ENCODE results near the gene TSPAN9.

TSPAN9 gene

GRCh38 chr12:3215410-3215975 is 138.3 kb downstream of the TSPAN9 start:
- no peak for FAIRE-seq

GRCh38 chr12:3216097-3216496 is 138.9 kb downstream of the TSPAN9 start:
- no peak for FAIRE-seq

GRCh38 chr12:3216726-3217682 is 139.8 kb downstream of the TSPAN9 start:
- no peak for FAIRE-seq

GRCh38 chr12:3217683-3218079 is 140.5 kb downstream of the TSPAN9 start:
- no peak for FAIRE-seq

- FAIRE-seq: no peak
These were observed 141.3 kb downstream of the TSPAN9 start for GRCh38 chr12:3218228-3219171.

GRCh38 chr12:3219233-3219632 is 142.1 kb downstream of the TSPAN9 start:
- no peak for FAIRE-seq

- FAIRE-seq: no peak
These were observed 143.5 kb downstream of the TSPAN9 start for GRCh38 chr12:3220382-3221321.

- FAIRE-seq: no peak
These were observed 145.1 kb downstream of the TSPAN9 start for GRCh38 chr12:3222306-3222705.

GRCh38 chr12:3222979-3223378 is 145.8 kb downstream of the TSPAN9 start:
- FAIRE-seq: no peak

- FAIRE-seq: no peak
These were observed 146.7 kb downstream of the TSPAN9 start for GRCh38 chr12:3223601-3224529.

- no peak for FAIRE-seq
These were observed 147.3 kb downstream of the TSPAN9 start for GRCh38 chr12:3224530-3224903.

- FAIRE-seq: no peak
These were observed 148.1 kb downstream of the TSPAN9 start for GRCh38 chr12:3225154-3225795.

- FAIRE-seq: no peak
These were observed 148.6 kb downstream of the TSPAN9 start for GRCh38 chr12:3225796-3226180.

GRCh38 chr12:3226264-3226663 is 149.1 kb downstream of the TSPAN9 start:
- no peak for FAIRE-seq

GRCh38 chr12:3227076-3227975 is 150.1 kb downstream of the TSPAN9 start:
- FAIRE-seq: no peak

GRCh38 chr12:3228552-3228951 is 151.4 kb downstream of the TSPAN9 start:
- no peak for FAIRE-seq

GRCh38 chr12:3229577-3229976 is 152.4 kb downstream of the TSPAN9 start:
- FAIRE-seq: no peak

- FAIRE-seq: no peak
These were observed 153.7 kb downstream of the TSPAN9 start for GRCh38 chr12:3230758-3231375.

GRCh38 chr12:3231399-3231876 is 154.3 kb downstream of the TSPAN9 start:
- no peak for FAIRE-seq
